GM19455 (cell line): ENCODE data around the gene RABAC1.
"Not testable (repeated sequence)": the region's sequence is repeated elsewhere in the genome, so short reads cannot be mapped to it uniquely, and the experiment has no call there.

ENCODE experiments used
- ATAC-seq: cut with Tn5 transposase; IDR thresholded peaks from one replicate; pipeline ENCODE4 v1.9.1; 2021; ENCODE audit not compliant: unreplicated experiment

Gene RABAC1

GRCh38 chr19:41951686-41952172 lies 7.4 kb downstream of the RABAC1 start:
- no peak for ATAC-seq

GRCh38 chr19:41947091-41947490 lies 12.0 kb downstream of the RABAC1 start:
- ATAC-seq, result no peak

DNA sequence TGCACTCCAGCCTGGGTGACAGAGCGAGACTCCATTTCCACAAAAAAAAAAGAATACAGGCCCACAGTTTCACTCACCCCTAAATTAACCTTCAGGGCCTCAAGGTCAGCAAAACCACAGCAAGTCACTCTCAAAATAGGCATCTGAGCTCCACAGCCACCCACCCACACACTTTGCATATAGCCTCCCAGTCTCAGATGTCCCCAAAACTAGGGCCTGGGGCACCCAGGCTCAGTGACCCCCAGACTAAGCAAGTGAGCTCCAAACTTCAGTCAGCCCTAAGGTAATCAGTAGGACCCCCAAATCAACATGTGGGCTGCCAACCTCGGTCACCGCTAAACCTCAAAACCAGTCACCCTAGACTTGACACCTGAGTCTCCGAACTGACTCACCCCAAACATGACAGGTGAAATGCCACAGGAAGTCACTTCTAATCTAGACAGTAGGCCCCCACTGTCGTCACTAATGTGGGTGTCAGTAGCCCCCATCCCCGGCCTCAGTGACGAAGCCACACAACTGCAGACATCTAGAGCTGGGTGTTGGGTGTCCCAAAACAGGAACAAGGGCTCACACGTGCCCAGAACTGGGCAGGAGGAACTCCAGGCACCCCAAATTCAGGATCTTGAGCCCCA lies 13.9 kb downstream of the RABAC1 start:
- peak; percentile 68 for ATAC-seq

DNA sequence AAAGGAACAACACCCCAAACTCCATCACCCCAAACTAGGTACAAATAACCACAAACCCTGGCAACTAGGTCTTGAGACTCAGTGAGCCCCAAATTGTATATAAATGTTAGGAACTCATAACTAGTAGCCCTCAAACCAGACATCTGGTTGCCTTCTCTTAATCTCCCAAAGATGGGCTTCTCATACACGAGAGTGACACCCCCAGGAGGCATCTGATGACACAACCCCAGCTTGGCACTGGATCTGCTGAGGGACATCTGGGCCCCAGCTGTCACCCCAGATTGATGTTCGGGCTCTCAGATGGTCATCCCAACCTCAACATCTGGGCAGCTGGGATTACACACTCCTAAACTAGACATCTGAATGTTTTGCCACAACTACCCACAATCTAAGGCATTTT lies 14.8 kb downstream of the RABAC1 start:
- no peak for ATAC-seq

DNA sequence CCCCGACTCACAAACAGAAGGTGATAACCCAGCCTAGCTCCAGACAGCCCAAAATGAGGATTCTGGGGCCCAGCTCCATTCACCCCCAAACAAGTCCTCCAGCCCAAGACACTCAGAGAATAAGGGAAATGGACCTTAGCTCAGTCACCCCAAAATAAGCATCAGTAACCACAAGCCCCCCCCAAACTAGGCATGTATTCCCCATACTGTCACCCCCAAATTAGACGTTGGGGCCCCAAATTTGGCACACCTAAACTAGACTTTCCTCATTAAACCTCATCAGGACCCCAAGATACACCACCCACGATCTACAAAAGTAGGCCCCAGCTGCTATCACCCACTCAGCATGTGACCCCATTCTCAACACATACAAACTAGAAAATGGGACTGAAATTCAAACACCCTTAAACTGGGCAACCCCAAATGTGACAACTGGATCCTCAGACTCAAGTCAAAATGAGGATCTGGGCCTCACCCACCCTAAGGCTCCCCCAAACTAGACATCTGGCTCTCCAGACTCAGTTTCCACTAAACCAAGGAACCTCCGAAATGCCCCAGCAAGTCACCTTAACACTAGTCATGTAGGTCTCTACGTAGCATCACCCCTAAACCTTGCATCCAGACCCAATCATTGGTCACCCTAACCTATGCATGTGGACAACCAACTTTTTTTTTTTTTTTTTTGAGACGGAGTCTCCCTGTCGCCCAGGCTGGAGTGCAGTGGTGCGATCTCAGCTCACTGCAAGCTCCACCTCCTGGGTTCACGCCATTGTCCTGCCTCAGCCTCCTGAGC lies 17.5 kb downstream of the RABAC1 start:
- no peak for ATAC-seq

- ATAC-seq, result no peak
Measured at GRCh38 chr19:41940731-41941409, 18.3 kb downstream of the RABAC1 start.

GRCh38 chr19:41939861-41940730 lies 19.0 kb downstream of the RABAC1 start:
- no peak for ATAC-seq

DNA sequence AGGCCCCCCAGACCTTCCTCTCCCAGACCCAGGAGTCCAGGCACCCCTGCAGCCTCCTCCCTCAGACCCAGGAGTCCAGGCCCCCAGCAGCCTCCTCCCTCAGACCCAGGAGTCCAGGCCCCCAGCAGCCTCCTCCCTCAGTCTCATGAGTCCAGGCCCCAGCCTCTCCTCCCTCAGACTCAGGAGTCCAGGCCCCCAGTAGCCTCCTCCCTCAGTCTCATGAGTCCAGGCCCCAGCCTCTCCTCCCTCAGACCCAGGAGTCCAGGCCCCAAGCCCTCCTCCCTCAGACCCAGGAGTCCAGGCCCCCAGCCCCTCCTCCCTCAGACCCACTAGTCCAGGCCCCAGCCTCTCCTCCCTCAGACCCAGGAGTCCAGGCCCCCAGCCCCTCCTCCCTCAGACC lies 19.9 kb downstream of the RABAC1 start:
- not testable (repeated sequence) for ATAC-seq

- no peak for ATAC-seq
Measured at GRCh38 chr19:41937525-41938468, 21.3 kb downstream of the RABAC1 start.

DNA sequence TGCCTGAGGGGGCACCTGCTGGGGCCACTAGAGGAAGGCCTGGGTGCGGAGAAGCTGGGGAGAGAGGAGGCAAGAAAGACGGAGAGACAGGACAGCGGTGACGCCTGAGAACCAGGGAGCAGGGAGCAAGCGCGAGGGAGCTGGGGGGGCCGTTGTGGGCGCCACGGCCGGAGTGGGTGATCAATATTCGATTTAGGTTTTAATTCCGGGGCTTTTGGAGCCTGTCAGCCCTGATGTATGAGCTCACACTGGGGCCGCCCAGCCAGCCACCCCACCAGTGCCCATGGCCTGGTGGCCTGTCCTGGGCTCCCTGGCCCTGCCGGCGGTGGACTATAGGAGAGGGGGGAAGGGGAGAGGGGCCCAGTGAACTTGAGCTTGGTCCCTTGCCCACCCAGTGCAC lies 22.2 kb downstream of the RABAC1 start:
- ATAC-seq, result no peak

DNA sequence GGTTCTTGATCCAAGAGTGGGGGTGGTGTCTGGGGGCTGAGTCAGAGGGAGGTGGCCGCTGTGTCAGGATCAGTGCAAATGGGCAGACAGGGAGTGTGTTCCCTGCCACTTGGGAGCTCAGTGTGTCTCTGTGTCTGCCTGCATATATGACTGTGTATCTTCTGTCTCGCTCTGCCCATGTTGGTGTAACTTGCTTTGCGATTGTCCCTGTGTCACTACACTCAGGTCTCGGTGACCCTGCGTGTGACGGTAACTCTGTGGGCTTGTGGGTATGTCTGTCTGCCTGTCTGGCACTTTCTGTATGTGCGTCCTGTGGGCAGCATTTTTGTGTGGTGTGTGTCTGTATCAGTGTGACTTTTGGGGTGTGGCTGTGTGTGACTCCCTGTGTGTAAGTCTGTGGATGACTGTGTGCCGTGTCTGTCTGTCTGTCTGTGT lies 22.7 kb downstream of the RABAC1 start:
- ATAC-seq, result no peak

DNA sequence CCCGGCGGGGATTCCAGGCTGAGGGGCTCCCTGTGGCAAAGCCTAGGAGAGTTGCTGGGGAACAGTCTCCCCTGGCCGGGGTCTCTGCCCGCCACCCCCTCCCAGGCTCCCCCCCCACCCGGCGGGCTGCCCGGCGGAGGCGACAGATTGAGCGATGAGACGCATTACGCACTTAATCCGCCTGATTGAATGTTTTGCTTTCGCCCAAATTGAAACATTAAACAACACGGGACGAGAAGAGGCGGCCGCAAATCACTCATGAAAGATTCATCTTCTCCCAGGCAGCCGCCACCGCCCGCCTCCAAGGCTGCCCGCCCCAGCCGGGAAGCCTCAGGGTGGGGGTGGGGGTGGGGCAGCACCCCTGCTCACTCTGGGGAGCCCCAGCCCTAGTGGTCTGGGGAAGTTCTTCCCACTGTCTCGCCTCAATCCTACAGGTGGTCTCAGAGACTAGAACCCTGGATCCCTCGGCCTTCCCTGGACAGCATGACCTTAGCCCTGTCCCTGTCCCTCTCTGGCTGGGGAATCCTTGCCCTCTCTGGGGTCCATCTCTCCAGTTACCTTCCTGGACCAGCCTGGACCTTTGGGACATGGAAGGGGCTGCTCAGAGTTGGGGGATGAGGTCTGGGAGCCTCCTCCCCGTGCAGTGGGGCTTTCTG lies 23.2 kb downstream of the RABAC1 start:
- ATAC-seq, result no peak

DNA sequence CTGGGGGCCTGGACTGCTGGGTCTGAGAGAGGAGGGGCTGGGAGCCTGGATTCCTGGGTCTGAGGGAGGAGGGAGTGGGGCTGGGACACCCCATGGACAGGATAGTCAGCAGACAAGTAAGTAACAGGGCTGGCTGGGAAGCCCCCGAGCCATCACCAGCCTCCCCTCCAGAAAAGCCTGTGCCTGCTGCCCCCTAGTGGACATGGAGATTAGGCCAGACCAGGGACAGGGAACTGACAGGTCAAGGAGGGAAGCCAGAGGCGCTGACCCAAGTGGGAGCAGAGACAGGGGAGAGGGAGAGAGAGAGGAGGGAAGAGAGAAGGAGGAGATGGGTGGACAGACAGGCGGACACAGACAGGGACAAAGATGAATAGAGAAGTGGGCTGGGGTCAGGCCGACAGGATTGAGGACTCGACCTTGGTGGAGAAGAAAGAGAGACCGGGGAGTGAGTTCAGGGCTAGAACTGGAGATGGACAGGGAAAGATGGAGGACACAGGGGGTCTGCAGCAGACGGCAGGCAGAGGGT lies 24.2 kb downstream of the RABAC1 start:
- ATAC-seq, result no peak

DNA sequence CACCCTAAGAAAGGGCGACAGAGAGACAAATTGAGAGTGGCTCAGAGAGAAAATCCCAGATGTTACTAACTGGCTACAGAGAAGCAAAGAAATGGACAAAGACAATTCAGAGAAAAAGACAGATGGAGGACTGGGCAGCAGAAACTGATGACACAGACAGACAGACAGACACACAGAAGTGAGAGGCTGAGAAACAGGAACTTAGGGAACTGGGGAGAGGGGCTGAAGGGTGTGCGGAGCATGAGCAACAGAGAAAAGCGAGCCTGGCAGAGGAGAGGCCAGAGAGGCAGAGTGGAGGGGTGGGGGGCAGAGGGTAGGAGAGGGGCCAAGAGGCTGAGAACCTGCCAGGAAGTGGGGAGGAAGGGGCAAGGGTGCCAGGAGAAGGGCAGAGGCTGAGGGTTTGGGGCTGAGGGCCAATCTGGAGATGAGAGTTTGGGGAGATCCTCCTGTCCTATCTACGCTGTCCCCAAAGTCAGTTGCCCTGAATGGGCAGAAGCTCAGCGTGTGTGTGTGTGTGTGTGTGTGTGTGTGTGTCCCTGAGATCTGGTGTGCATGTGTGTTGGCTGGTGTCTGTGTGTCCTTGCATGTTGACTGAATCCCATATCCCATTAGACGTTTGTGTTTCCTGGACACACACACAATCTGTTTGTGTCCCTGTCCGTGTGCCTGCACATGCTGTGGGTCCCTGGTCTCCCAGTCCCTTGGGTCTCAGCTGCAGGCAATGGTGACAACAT lies 25.3 kb downstream of the RABAC1 start:
- ATAC-seq, result no peak

DNA sequence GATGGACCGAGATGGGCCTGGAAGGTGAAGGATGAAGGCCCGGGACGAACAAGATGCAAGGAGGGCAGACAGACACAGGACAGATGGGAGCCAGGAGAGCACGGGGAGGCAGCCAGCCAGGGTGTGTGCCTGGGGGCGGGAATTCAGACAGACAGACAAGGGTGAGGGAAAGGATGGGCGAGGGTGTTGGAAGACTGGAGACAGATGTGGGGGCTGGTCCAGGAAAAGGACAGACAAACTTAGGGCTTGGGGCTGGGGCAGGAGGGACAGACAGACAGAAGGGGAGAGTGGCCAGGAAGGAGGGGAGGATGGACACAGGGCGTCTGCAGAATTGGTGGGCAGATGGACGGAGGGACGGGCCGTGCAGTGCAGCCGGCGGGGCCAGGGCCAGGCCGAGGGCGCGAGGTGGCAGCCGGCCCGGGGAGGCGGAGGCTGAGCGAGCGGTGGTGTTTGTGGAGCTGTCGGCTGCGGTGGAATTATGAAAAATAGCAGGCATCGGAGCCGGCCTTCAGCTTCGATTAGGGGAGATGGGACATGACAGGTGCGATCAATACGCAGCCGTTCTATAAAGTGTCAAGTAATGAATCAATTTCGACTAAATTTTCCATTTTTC lies 26.3 kb downstream of the RABAC1 start:
- no peak for ATAC-seq

DNA sequence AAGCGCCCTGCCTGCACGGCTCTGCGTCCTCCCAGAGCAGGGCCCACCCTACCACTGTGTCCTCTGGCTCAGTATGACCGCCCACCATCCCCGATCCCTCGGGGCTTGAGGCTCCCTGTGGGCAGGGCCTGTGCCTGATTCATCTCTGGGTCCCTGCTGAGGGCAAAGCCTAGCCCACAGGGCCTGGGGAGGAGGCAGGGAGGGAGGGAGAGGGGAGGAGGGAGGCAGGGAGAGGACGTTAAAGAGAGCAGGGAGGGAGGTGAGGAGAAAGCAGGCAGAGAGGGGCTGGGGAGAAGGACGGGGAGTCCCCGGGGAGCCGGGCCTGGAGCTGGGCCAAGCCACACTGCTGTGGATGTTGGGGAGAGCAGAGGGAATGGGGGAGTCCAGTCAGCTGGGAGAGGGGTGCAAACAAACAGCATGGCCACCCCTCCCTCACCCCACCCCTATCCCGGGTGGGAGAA lies 26.8 kb downstream of the RABAC1 start:
- ATAC-seq, result no peak

- ATAC-seq, result no peak
Measured at GRCh38 chr19:41930926-41931592, 28.1 kb downstream of the RABAC1 start.
